ENCODE results near the gene CLEC4G.

GRCh38 chr19:7744199-7744786, 12.4 kb upstream of the CLEC4G start:
- TF ChIP-seq CTCF (IDR thresholded peaks at IDR 0.05) (no peak), POLR2A (IDR thresholded peaks at IDR 0.05) (no peak)
